Measurements from ENCODE around the gene KAT2B. TPM values are rescaled to one million over a fixed set of nuclear protein-coding genes. Genes with fewer than 3 reads are reported as not detected.

Gene KAT2B
- total and polyA plus RNA-seq, 10 donors: 13.6 to 64.3 (median 54.1) TPM

GRCh38 chr3:20073068-20073467, 32.8 kb downstream of the KAT2B start:
- no peak for DNase-seq
- H3K36me3 ChIP-seq: peaks cover 0 to 59% (median 15%) of the 10 kb centered on the region in 6 donors
- TF ChIP-seq POLR2A (IDR thresholded peaks at IDR 0.05) (no peak), POLR2AphosphoS5 (IDR thresholded peaks at IDR 0.05) (no peak), CTCF (IDR thresholded peaks at IDR 0.05 in 8 of 11, conservative IDR thresholded peaks at IDR 0.05 in 3 of 11) (no peak)
- H3K27ac ChIP-seq: no peak overlapping the region
- WGBS, 5 donors: 77 to 85% (median 82%) methylated on average over 5 of the region's 5 CpGs
- no peak overlapping the region for H3K4me3 ChIP-seq
- H3K27me3 ChIP-seq (replicated peaks in 1 of 7): no peaks in the 10 kb centered on the region
- H3K4me1 ChIP-seq: peaks cover 0 to 7% (median 2%) of the 10 kb centered on the region in 6 donors
- intact Hi-C loops (cut with DNase I; ENCODE audit: low total_unique reads): no loop called here
- H3K9me3 ChIP-seq: no peaks in the 10 kb centered on the region

GRCh38 chr3:20073683-20074082, 33.4 kb downstream of the KAT2B start:
- 84 to 90% (median 87%) methylated on average over 4 of the region's 4 CpGs for WGBS, 5 donors

GRCh38 chr3:20074226-20075063, 34.2 kb downstream of the KAT2B start:
- Histone ChIP-seq H3K4me1 (peaks cover 0 to under 1% (median 0%) of the 10 kb centered on the region in 6 donors), H3K9me3 (no peaks in the 10 kb centered on the region), H3K36me3 (peaks cover 0 to 73% (median 15%) of the 10 kb centered on the region in 6 donors), H3K4me3 (no peak overlapping the region), H3K27ac (no peak overlapping the region), H3K27me3 (replicated peaks in 1 of 7) (no peaks in the 10 kb centered on the region)
- TF ChIP-seq CTCF (IDR thresholded peaks at IDR 0.05 in 8 of 11, conservative IDR thresholded peaks at IDR 0.05 in 3 of 11) (no peak), POLR2A (IDR thresholded peaks at IDR 0.05) (no peak), POLR2AphosphoS5 (IDR thresholded peaks at IDR 0.05) (no peak)
- no peak for DNase-seq
- 90 to 99% (median 94%) methylated on average over 6 of the region's 6 CpGs for WGBS, 5 donors
- intact Hi-C loops (cut with DNase I; ENCODE audit: low total_unique reads): no loop called here

More at GRCh38 chr3:20073683-20074082, 33.4 kb downstream of the KAT2B start:
- no peak overlapping the region for H3K27ac ChIP-seq
- peaks cover 0 to 5% (median under 1%) of the 10 kb centered on the region in 6 donors for H3K4me1 ChIP-seq
- no peak overlapping the region for H3K4me3 ChIP-seq
- no peaks in the 10 kb centered on the region for H3K27me3 ChIP-seq (replicated peaks in 1 of 7)
- no peak for TF ChIP-seq POLR2A (IDR thresholded peaks at IDR 0.05)
- TF ChIP-seq POLR2AphosphoS5 (IDR thresholded peaks at IDR 0.05): no peak
- TF ChIP-seq CTCF (IDR thresholded peaks at IDR 0.05 in 8 of 11, conservative IDR thresholded peaks at IDR 0.05 in 3 of 11): no peak
- intact Hi-C loops (cut with DNase I; ENCODE audit: low total_unique reads): no loop called here
- peaks cover 0 to 65% (median 15%) of the 10 kb centered on the region in 6 donors for H3K36me3 ChIP-seq
- no peak for DNase-seq
- H3K9me3 ChIP-seq: no peaks in the 10 kb centered on the region

GRCh38 chr3:20075197-20075596, 35.0 kb downstream of the KAT2B start:
- no peak for TF ChIP-seq CTCF (IDR thresholded peaks at IDR 0.05 in 8 of 11, conservative IDR thresholded peaks at IDR 0.05 in 3 of 11)
- TF ChIP-seq POLR2AphosphoS5 (IDR thresholded peaks at IDR 0.05): no peak
- TF ChIP-seq POLR2A (IDR thresholded peaks at IDR 0.05): no peak

More at GRCh38 chr3:20075197-20075596, 35.0 kb downstream of the KAT2B start:
- DNase-seq: no peak
- no peaks in the 10 kb centered on the region for H3K9me3 ChIP-seq
- peaks cover 0 to 8% (median 2%) of the 10 kb centered on the region in 6 donors for H3K4me1 ChIP-seq
- H3K27me3 ChIP-seq (replicated peaks in 1 of 7): no peaks in the 10 kb centered on the region
- H3K4me3 ChIP-seq: no peak overlapping the region
- intact Hi-C loops (cut with DNase I; ENCODE audit: low total_unique reads): no loop called here
- H3K36me3 ChIP-seq: peaks cover 0 to 76% (median 15%) of the 10 kb centered on the region in 6 donors
- H3K27ac ChIP-seq: no peak overlapping the region
- 87 to 95% (median 94%) methylated on average over 5 of the region's 5 CpGs for WGBS, 5 donors
